OCI-LY3 (cell line): ENCODE data around the gene MT1A.

ENCODE experiments used
- EZH2phosphoT487 ChIP-seq: fragments of 200-600 bp; shearing (Covaris generic); IDR thresholded peaks from 2 replicates; pipeline ENCODE4 v1.6.1; 2018; ENCODE audit warnings: antibody characterized with exemption, mixed run types, low read depth
- TF ChIP-seq, protein P1 (sequence below): fragments of 200-600, 300-600 bp; sonication (generic); IDR thresholded peaks from 2 replicates; pipeline ENCODE4 v1.5.1; 2014; ENCODE audit warnings: antibody characterized with exemption, low read length, low read depth

DNA sequence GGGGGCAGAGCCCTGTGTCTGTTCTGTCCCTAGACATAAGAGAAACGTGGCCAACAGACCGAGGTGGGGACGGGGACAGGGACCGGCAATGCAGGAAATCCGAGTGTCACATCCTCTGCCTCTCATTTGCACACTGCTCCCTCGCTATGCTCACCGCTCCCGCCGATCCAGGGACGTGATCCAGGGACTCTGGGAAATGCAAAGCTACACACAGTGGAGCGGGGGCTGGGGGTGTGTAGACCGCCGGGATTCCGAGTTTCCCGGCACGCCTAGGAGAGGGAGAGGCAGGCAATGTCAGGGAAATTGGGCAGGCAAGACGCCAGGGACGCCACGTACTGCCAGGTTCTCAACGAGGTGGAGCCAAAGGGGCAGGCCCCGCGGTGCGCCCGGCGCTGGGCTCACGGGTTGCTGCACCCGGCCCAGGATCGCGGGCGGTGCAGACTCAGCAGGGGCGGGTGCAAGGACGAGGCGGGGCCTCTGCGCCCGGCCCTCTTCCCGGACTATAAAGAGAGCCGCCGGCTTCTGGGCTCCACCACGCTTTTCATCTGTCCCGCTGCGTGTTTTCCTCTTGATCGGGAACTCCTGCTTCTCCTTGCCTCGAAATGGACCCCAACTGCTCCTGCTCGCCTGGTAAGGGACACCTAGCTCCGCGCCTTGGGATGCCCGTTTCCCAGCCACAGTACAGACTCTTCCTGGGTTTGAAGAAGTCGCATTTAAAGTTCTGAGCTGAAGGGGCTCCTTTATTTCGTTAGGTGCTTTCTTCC, 43.7 kb downstream of the MT1A start, which contains the start of gene MT1X:
- TF ChIP-seq, protein P1, sequence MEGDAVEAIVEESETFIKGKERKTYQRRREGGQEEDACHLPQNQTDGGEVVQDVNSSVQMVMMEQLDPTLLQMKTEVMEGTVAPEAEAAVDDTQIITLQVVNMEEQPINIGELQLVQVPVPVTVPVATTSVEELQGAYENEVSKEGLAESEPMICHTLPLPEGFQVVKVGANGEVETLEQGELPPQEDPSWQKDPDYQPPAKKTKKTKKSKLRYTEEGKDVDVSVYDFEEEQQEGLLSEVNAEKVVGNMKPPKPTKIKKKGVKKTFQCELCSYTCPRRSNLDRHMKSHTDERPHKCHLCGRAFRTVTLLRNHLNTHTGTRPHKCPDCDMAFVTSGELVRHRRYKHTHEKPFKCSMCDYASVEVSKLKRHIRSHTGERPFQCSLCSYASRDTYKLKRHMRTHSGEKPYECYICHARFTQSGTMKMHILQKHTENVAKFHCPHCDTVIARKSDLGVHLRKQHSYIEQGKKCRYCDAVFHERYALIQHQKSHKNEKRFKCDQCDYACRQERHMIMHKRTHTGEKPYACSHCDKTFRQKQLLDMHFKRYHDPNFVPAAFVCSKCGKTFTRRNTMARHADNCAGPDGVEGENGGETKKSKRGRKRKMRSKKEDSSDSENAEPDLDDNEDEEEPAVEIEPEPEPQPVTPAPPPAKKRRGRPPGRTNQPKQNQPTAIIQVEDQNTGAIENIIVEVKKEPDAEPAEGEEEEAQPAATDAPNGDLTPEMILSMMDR, result no peak
- TF ChIP-seq EZH2phosphoT487, result no peak
